HG03378 (cell line): Measurements from ENCODE around the gene FIBP.

Experiments used
- ATAC-seq: cut with Tn5 transposase; IDR thresholded peaks from one replicate; pipeline ENCODE4 v1.9.1; 2021; ENCODE audit warnings: mild to moderate bottlenecking, moderate library complexity; ENCODE audit not compliant: unreplicated experiment

Gene FIBP

DNA sequence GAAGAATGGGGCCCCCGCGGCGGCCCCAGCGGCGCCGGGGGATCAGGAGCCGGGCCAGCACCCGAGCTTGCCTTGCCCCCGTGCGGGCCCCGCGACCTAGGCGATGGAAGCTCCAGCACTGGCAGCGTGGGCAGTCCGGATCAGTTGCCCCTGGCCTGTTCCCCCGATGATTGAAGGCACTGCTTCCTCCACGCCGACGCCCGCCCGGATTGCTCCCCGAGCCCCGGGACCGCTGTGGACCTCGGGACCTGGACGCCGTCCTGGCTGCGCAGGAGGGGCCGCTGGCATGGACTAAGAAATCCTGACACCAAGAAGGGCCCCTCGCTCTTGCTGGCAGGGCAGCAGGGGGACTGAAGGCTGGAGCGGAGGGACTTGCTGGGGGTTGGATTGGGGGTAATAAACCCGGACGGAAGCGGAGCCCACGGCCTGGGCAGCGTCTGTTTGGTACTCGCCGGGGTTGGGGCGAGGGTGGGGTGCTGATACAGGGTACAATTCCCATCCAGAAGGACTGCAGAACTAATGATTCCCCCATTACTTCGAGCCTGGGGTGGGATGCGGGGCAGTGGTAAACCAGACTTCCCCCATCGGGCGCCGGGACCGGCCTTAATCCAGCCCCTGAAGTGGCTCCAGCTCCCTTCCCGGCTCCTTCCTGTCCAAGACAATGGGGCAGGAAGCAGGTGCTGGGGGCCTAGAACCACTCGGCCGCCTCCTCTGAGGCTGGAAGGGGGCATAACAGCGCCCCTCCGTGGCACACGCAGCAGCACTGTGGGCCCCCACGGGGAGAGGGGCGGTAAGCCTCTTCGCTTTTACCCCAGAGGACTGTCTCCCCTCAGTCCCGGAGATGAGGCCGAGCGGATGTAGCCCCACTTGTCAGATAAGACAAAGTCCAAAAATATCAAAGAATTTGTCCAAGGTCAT, 3.2 kb upstream of the FIBP start:
- ATAC-seq = no peak

DNA sequence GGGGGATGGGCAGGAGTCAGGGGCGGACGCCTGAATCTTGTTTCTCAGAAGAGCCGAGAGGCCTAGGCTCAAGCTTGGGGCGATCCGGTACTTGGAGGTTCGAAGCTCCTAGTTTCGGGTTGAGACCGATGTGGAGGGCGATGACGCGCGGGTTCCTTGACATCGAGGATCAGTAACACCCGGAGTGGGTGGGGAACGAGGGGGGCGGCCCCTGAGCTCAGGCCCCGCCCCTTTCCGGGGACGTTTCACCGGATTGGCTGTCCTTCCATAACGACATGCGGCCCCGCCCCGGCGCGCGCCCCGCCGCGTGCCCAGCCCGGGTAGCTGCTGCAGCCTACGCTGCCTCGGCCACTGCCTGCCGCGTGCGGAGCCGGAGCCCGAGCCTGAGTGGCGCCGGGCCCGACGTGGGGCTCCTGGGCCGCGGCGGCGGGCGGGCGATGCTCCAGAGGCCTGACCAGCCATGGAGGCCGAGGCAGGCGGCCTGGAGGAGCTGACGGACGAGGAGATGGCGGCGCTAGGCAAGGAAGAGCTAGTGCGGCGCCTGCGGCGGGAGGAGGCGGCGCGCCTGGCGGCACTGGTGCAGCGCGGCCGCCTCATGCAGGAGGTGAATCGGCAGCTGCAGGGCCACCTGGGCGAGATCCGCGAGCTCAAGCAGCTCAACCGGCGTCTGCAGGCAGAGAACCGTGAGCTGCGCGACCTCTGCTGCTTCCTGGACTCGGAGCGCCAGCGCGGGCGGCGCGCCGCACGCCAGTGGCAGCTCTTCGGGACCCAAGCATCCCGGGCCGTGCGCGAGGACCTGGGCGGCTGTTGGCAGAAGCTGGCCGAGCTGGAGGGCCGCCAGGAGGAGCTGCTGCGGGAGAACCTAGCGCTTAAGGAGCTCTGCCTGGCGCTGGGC, 2.3 kb upstream of the FIBP start, which contains the start of gene CCDC85B:
CCDC85B (plus strand) TSS at position 350 of the 895 bp plus-strand sequence; CDS start at position 461, 111 bp downstream.
- peak; percentile 39 for ATAC-seq

DNA sequence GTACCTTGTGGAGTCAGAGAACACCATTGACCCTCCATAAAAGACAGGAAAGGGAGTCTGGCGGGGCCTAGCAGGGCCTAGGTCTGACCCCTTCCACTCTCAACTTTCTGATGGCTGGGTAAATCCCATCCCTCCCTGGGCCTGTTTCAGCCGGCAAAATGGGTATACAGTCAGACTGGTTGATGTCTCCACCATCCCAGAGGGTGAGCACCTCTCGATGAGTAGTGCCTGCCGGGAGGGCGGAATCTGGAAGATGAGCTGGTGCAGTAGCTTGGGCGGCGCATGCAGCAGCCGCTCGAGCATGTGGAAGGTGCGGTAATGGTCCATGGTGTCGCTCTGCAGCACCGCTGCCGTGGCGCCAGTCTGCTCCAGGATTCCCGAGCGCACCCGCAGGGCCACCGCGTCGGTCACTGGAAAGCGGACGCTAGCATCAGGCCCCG, 528 bp downstream of the FIBP start:
- no peak for ATAC-seq

DNA sequence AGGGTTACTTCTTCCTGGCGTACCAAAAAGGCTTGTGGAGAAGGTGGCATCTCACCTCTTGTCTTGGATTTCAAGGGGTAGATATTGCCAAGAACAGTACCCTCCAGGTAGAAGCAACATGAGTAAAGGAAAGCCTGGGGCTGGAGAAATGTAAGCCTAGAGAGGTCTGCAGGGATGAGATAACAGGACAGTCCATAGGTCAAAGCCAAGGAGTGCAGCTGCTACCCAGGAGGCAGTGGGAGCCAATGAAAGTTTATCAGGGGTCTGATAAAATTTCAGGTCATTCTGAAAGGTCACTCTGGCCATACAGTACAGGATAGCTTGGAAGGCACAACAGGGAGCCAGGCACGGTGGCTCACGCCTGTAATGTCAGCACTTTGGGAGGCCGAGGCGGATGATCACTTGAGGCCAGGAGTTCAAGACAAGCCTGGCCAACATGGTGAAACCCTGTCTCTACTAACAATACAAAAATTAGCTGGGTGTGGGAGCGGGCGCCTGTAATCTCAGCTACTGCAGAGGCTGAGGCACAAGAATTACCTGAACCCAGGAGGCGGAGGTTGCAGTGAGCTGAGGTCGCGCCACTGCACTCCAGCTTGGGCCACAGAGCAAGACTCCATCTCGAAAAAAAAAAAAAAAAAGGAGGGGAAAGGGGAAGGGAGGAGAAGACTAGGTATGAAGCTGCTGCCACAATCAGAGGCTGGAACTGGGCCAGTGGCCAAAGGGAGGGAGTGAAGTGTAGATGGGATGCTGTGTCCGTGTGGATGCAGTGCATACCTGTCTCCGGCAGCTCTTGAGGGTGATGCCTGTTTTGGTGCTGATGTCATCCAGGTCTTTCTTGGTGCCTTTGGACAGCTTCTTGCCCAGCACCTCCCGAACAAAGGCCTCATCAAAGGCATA, 1.2 kb downstream of the FIBP start:
- no peak for ATAC-seq

DNA sequence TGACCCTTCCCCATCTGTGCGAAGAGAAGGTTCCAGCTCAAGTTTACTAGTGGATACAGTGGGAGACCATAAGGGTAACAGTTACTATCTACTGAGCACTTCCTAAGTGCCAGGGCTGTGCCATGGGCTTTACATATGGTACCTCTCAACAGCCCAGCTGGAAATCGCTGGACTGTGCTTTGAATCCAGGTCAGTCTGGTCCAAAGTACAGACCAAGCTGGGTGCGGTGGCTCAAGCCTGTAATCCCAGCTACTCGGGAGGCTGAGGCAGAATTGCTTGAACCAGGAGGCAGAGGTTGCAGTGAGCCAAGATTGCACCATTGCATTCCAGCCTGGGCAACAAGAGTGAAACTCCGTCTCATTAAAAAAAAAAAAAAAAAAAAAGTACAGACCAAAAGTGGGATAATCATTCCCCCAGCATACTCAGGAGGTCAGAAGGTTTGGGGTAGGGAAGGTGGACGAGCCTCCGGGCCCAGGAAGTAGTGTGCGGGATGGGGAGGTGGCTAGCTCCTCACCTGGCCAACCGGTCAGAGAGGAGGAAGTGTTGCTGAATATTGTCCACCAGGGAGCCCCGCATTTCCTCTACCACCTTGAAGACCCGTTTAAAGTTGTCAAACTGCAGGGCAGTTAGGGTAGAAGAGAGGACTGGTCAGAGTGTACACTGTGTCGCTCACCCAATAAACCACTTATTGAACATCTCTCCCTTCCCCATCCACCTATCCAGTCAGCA, 2.3 kb downstream of the FIBP start:
- ATAC-seq = no peak

DNA sequence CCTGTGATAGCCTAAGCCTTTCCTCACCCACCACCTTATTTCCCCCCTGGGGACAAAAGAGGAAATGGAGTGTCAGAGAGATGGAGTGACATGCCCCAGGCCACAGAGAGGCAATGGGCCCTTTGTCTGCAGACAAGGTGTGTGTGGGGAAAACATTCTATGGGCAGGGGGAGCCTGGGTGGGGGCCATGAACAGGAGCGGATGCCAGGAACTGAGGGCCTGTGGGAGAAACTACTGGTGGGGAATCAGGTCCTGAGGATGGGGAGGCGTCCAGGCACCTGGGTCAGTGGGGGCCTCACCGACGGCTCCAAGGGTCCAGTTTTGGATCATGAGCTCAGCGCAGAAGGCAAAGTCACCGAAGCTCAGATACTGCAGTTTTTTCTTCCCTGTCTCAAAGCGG, 3.0 kb downstream of the FIBP start:
- no peak for ATAC-seq

DNA sequence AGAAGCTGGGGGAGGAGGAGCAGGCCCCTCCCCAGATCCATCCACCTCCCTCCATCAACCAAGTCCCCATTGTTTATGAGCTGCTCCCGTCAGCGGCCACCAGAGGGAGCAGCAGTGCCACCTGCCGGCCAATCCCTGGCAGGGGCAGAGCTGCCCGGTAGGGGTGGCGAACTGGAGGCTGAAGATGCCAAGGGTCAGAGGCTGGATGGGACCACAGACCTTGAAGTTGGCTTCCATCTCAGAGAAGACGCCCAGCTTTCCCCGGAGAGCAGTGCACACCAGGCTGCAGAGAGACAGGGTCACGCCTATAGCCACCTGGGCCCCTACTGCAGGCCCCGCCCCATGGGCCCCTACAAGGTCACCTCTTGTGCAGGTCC, 3.6 kb downstream of the FIBP start:
- no peak for ATAC-seq

DNA sequence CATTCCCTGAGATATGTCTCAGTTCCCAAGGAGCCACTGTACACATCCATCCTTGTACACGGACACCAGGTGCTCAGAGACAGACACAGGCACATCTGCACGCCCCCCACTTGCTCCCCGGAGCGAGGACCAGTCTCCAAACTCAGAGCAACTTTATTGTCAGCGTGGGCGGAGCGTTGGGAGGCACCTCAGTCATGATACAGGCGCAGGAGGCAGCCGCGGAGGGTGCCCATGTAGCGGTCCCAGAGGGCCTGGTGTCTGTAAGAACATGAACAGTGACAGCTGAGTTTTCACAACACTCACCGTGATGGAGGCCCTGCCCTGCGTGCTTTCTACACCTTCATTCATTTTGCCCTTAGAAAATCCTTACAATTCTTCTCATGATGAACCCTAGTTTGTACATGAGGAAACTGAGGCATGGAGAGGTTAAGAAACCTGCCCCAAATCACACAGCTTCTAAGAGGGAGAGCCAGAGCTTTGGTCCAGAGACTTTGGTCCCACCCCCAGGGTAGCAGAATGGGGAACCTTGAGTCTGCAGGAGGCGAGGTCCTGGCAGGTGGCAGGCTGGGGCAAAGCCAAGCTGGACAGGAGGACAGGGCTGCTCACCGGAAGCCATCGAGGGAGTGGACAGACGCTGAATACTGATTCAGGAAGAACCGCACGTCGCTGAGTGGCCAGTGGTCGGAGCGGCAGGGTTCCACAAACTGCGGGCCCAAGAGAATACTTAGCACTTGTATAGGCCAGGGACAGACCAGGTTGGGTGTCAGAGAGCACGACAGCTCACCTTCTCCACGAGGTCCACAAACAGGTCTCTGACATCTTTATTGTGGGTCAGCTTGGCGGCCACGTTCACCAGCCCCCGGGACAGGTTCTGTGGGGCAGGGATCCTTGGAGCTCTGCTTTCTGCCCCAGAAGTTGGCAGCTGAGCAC, 4.2 kb downstream of the FIBP start:
- ATAC-seq = no peak

DNA sequence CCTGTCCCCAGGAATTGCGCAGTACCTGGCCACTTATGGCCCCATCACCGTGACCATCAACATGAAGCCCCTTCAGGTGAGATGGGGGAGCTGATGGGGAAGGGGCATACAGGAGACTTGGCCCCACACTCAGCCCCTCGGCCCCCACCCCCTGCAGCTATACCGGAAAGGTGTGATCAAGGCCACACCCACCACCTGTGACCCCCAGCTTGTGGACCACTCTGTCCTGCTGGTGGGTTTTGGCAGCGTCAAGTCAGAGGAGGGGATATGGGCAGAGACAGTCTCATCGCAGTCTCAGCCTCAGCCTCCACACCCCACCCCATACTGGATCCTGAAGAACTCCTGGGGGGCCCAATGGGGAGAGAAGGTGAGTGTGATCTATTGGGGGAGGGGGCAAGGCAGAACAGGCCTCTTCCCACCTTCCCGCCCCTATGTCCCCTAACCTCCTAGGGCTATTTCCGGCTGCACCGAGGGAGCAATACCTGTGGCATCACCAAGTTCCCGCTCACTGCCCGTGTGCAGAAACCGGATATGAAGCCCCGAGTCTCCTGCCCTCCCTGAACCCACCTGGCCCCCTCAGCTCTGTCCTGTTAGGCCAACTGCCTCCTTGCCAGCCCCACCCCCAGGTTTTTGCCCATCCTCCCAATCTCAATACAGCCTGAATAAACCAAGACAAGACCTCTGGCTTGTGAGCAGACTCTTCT, 5.1 kb downstream of the FIBP start:
- ATAC-seq = no peak

DNA sequence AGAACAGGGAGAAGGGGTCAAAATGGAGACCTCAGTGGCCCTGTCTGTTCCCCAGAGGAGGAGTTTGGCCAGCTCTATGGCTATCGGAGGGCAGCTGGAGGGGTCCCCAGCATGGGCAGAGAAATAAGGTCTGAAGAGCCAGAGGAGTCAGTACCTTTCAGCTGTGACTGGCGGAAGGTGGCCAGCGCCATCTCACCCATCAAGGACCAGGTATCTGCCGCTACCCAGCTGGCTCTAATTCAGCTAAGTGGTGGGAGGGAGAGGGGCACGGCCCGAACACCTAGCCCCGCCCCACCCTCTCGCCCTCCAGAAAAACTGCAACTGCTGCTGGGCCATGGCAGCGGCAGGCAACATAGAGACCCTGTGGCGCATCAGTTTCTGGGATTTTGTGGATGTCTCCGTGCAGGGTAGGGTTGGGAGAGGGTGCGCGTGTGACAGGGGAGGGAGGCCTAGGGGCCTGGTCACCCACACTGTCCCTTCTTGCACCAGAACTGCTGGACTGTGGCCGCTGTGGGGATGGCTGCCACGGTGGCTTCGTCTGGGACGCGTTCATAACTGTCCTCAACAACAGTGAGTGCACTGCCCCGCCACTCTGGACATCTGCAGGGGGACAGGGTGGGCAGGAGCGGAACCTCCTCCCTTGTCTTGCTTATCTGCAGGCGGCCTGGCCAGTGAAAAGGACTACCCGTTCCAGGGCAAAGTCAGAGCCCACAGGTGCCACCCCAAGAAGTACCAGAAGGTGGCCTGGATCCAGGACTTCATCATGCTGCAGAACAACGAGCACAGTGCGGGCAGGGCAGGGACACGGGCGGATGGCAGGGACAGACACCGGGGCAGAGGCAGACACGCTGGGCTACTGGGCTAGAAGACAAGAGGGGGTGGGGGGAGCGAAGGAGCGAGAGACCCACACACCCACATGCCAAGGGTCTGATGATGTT, 5.9 kb downstream of the FIBP start:
- ATAC-seq = no peak

DNA sequence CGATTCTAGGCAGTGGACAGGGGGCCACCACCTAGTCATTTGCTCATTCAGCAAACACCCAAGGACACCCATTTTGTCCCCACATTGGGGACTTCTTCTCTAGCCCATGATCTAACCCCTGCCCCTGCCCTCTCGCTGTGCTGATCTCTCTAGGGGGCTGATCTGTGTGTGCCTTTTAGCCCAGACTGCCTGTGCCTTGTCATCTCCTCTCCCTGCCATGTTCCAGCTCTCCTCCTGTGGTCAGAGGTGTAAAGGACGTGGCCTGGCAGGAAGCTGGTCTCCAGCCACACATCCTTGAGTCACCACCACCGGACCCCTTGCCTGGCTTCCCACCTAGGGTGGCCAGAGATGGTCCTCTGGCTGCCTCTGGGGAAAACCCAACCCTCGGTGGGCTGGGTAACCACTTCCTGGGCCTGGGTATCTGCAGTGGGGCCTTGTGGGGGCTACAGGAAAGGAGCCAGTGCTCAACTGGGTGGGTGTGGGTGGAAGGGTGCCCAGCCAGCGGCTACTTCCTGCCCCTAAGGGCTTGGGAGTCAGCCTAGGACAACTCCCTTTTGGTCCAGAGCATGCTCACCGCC, 7.3 kb downstream of the FIBP start:
- ATAC-seq = no peak

DNA sequence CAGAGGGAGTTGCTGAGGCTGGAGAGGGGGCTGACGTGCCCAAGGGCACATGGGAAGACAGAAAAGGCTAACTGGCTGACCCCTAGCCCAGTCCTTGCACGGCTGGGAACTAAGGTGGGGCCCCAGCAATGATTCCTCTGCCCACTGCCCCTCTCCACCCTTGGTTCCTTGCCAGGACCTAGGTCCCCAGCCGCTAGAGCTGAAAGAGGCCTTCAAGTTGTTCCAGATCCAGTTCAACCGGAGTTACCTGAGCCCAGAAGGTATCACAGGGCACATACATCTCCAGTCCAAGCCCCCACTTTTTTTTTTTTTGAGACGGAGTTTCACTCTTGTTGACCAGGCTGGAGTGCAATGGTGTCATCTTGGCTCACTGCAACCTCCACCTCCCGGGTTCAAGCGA, 8.2 kb downstream of the FIBP start:
- ATAC-seq = no peak

DNA sequence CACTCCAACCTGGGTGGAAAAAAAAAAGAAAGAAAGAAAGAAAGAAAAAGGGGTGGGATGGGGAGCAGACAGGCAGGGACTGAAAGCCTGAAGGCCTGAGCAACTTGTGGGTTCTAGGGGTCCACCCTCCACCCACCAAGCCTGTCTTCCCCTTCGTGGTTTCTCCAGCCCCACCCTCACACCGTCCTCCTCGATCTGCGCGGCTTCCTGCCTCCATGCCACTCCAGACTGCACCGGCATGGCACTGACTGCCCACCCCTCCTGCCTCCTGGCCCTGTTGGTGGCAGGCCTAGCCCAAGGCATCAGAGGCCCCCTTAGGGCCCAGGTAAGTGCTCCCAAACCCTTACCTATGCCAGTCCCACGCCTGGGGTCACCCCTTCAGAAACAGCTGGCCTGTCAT, 8.7 kb downstream of the FIBP start, which contains the start of gene CTSW:
CTSW (plus strand) TSS at position 221 of the 400 bp plus-strand sequence; CDS start at position 239, 18 bp downstream.
- ATAC-seq = no peak

DNA sequence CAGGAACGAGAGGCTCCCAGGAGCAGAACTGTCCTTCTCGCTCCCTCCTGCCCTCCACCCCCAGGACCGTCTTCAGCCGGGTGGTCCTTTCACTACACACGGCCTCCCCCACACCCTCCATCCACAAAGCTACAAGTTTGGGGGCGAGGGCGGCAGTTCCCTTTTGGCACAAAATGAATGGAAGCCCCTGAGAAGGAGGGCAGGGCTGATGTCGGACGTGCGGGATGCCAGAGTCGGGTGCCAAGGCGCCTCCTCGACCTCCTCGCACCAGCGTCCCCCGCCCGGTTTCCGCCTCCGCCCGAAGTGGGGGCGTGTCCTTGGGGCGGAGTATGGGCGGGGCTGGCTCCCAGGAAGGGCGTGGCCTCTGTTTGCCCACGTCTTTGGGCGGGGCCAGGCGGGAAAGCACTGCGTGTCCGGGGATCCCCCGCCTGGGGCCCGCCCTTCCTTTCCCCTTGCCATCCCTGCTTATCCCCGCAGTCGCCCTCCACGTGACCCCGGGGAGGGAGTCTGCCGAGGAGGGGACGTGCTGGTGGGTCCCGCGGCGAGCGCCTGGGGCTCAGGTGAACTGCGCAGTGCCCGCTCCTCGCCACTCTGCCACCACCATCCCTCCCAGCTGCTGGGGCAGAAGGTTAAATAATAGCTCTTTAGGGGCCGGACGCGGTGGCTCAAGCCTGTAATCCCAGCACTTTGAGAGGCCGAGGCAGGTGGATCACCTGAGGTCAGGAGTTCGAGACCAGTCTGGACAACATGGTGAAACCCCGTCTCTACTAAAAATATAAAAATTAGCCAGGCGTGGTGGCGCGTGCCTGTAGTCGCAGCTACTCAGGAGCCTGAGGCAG, 14.7 kb downstream of the FIBP start:
- ATAC-seq = peak; percentile 62

DNA sequence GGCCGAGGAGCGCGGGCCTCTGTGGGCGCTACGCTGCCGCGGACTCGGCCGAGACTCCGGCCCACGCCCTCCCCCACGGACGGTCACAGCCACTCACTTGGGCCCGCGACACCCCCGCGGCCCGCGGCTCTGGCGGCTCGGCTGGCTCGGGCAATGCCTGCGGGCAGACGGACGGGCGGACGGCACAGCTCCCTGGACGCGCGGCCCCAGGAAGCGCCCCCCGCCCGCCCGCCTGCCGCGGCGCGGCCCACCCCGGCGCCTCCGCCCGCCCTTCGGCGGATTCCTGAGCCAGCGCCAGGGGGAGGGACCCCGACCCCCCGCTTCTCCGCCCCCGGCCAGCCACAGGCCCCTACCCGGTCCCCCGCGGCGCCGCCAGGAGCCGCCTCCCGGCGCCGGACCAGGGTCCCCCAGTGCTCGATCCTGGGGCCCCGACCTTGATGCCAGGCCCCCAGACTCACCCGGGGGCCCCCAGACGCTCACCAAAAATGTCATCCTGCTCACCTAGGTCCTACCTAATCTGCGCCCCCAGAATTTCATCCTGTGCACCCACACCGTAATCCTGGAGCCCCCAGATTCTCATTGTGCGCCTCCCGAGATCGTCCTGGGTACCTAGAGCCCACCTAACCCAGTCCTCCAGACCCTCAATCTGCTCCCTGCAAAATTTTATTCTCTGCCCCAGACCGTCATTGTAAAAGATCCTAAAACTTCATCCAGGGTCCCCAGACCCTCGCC, 15.5 kb downstream of the FIBP start, which contains the start of gene EFEMP2:
EFEMP2 (minus strand) TSS at position 215 of the 732 bp plus-strand sequence. CDS start 446 bp downstream, outside the sequence.
- ATAC-seq = no peak
